HepG2 (cell line): ENCODE measurements around the gene SNRNP48. TPM values are rescaled to one million over a fixed set of nuclear protein-coding genes. Genes with fewer than 3 reads are reported as not detected.

Source experiments
- E2F1 ChIP-seq: sonication (generic); formaldehyde crosslinking; IDR thresholded peaks from 2 replicates; pipeline ENCODE4 v1.5.0; 2020; ENCODE audit warnings: missing genetic modification reagents
- IKZF4 ChIP-seq: sonication (generic); formaldehyde crosslinking; IDR thresholded peaks from 2 replicates; pipeline ENCODE4 v1.5.1; 2020; ENCODE audit warnings: borderline replicate concordance, mild to moderate bottlenecking, low read depth, missing genetic modification reagents; ENCODE audit errors: not compliant biosample characterization
- JUND ChIP-seq: sonication (generic); formaldehyde crosslinking; IDR thresholded peaks from 2 replicates; pipeline ENCODE4 v1.8.0; 2022; ENCODE audit warnings: mild to moderate bottlenecking, missing genetic modification reagents
- MEF2D ChIP-seq: sonication (generic); formaldehyde crosslinking; IDR thresholded peaks from 2 replicates; pipeline ENCODE4 v1.5.1; 2020; ENCODE audit warnings: mild to moderate bottlenecking, missing genetic modification reagents
- MLX ChIP-seq: IDR thresholded peaks from 2 replicates; pipeline ENCODE4 v1.6.1; 2016
- MXD1 ChIP-seq: sonication (generic); formaldehyde crosslinking; IDR thresholded peaks from 2 replicates; pipeline ENCODE4 v1.4.0; 2020; ENCODE audit warnings: mild to moderate bottlenecking, missing genetic modification reagents
- MYNN ChIP-seq: sonication (generic); formaldehyde crosslinking; IDR thresholded peaks from 2 replicates; pipeline ENCODE4 v1.4.0; 2020; ENCODE audit warnings: mild to moderate bottlenecking, low read depth, missing genetic modification reagents
- NCOA1 ChIP-seq: sonication (generic); formaldehyde crosslinking; IDR thresholded peaks from 2 replicates; pipeline ENCODE4 v1.9.0; 2021; ENCODE audit warnings: missing genetic modification reagents
- NFATC3 ChIP-seq: sonication (generic); formaldehyde crosslinking; IDR thresholded peaks from 2 replicates; pipeline ENCODE4 v1.5.1; 2020; ENCODE audit warnings: mild to moderate bottlenecking, missing genetic modification reagents
- NFKB2 ChIP-seq: sonication (generic); formaldehyde crosslinking; IDR thresholded peaks from 2 replicates; pipeline ENCODE4 v1.4.0; 2020; ENCODE audit warnings: missing genetic modification reagents, borderline replicate concordance
- NRL ChIP-seq: sonication (generic); formaldehyde crosslinking; IDR thresholded peaks from 2 replicates; pipeline ENCODE4 v1.5.0; 2020; ENCODE audit warnings: missing genetic modification reagents, mild to moderate bottlenecking, moderate library complexity, borderline replicate concordance
- POGZ ChIP-seq: sonication (generic); formaldehyde crosslinking; IDR thresholded peaks from 2 replicates; pipeline ENCODE4 v1.4.0; 2020; ENCODE audit warnings: mild to moderate bottlenecking, missing genetic modification reagents
- RBM22 ChIP-seq: fragments of 200-400 bp; formaldehyde crosslinking; optimal IDR thresholded peaks from 2 replicates; pipeline ENCODE3; 2017; ENCODE audit warnings: mild to moderate bottlenecking, low read length, moderate library complexity
- REPIN1 ChIP-seq: sonication (generic); formaldehyde crosslinking; IDR thresholded peaks from 2 replicates; pipeline ENCODE4 v1.8.0; 2022; ENCODE audit warnings: missing genetic modification reagents, low read depth, mild to moderate bottlenecking, borderline replicate concordance
- SMARCC2 ChIP-seq: fragments of 450-650 bp; IDR thresholded peaks from 2 replicates; pipeline ENCODE4 v1.6.1; 2017; ENCODE audit warnings: antibody characterized with exemption, mild to moderate bottlenecking
- SMYD3 ChIP-seq: sonication (generic); formaldehyde crosslinking; IDR thresholded peaks from 2 replicates; pipeline ENCODE4 v1.8.1; 2023; ENCODE audit warnings: mild to moderate bottlenecking, missing genetic modification reagents
- SNAPC2 ChIP-seq: sonication (generic); formaldehyde crosslinking; IDR thresholded peaks from 2 replicates; pipeline ENCODE4 v1.8.1; 2022; ENCODE audit warnings: mild to moderate bottlenecking, missing genetic modification reagents
- SRY ChIP-seq: sonication (generic); formaldehyde crosslinking; IDR thresholded peaks from 2 replicates; pipeline ENCODE4 v1.8.0; 2022; ENCODE audit warnings: mild to moderate bottlenecking, missing genetic modification reagents
- TRIM24 ChIP-seq: sonication (generic); formaldehyde crosslinking; IDR thresholded peaks from 2 replicates; pipeline ENCODE4 v1.8.0; 2022; ENCODE audit warnings: mild to moderate bottlenecking, missing genetic modification reagents
- U2AF2 ChIP-seq: fragments of 200-400 bp; formaldehyde crosslinking; IDR thresholded peaks from 2 replicates; pipeline ENCODE4 v1.6.1; 2017; ENCODE audit warnings: low read depth, mild to moderate bottlenecking, low read length
- ZFAT ChIP-seq: sonication (generic); formaldehyde crosslinking; conservative IDR thresholded peaks from 2 replicates; pipeline ENCODE4 v1.8.1; 2023; ENCODE audit warnings: missing genetic modification reagents, inconsistent platforms
- ZNF121 ChIP-seq: sonication (generic); formaldehyde crosslinking; IDR thresholded peaks from 2 replicates; pipeline ENCODE4 v1.5.0; 2020; ENCODE audit warnings: mild to moderate bottlenecking, missing genetic modification reagents
- ZNF276 ChIP-seq: sonication (generic); formaldehyde crosslinking; IDR thresholded peaks from 2 replicates; pipeline ENCODE4 v1.4.0; 2020; ENCODE audit warnings: mild to moderate bottlenecking, low read depth, missing genetic modification reagents
- ZNF563 ChIP-seq: sonication (generic); formaldehyde crosslinking; IDR thresholded peaks from 2 replicates; pipeline ENCODE4 v1.8.0; 2022; ENCODE audit warnings: mild to moderate bottlenecking, moderate library complexity, missing genetic modification reagents
- ZNF589 ChIP-seq: sonication (generic); formaldehyde crosslinking; conservative IDR thresholded peaks from 2 replicates; pipeline ENCODE4 v1.8.0; 2022; ENCODE audit warnings: mild to moderate bottlenecking, moderate library complexity, missing genetic modification reagents
- ZNF749 ChIP-seq: sonication (generic); formaldehyde crosslinking; IDR thresholded peaks from 2 replicates; pipeline ENCODE4 v1.8.0; 2022; ENCODE audit warnings: mild to moderate bottlenecking, missing genetic modification reagents, moderate library complexity, borderline replicate concordance
- ZNF777 ChIP-seq: sonication (generic); formaldehyde crosslinking; IDR thresholded peaks from 2 replicates; pipeline ENCODE4 v1.4.0; 2020; ENCODE audit warnings: missing genetic modification reagents
- polyA plus RNA-seq, 8 experiments: library from polyadenylated mRNA; depleted of rRNA in 3 of 8; stranded (reverse) in 7 of 8; unstranded in 1 of 8; fragments of >200 nt; fragmentation: Illumina TruSeq in 4 of 8; extraction: Trizol in 4 of 8; gene quantifications; 2 replicates each; pipeline versions ENCODE4 v1.2.1 to v1.2.3, GENCODE V29; 2011 to 2016; ENCODE audit warnings: low read depth in 4 of 8, missing spikeins in 1 of 8, mixed read lengths in 1 of 8; ENCODE audit not compliant: insufficient read depth in 1 of 8
- total RNA-seq, 5 experiments: library from RNA; depleted of rRNA; stranded (reverse); fragments of >200 nt; fragmentation: Illumina TruSeq; extraction: Trizol; gene quantifications; 2 replicates each; pipeline ENCODE4 v1.2.3, GENCODE V29; 2016; ENCODE audit warnings: low read depth in 1 of 5

The SNRNP48 gene
- total and polyA plus RNA-seq, 2 of the 13 experiments (the other 11 are each of a cell fraction or from before 2014, with no cell fraction given) = 17.5 to 47.5 TPM

GRCh38 chr6:7561153-7561964 is 28.6 kb upstream of the SNRNP48 start (continued):
- TF ChIP-seq MLX (CRISPR knock-in tag) = peak; percentile 91
- TF ChIP-seq ZNF749 (CRISPR knock-in tag) = peak; percentile 73; the same call in 1 of the 2 replicates
- peak; percentile 93; the same call in 1 of the 2 replicates for TF ChIP-seq MEF2D (CRISPR knock-in tag)
- TF ChIP-seq U2AF2 = no peak
- TF ChIP-seq MYNN = no peak
- TF ChIP-seq REPIN1 (CRISPR knock-in tag) = peak; percentile 88
- no peak; the same call in 1 of the 2 replicates for TF ChIP-seq SMARCC2
- peak; percentile 48; the same call in 1 of the 2 replicates for TF ChIP-seq NRL (CRISPR knock-in tag)
- peak; percentile 39; the same call in 1 of the 2 replicates for TF ChIP-seq NFKB2 (CRISPR knock-in tag)
- TF ChIP-seq SMYD3 (CRISPR knock-in tag) = no peak; the same call in 1 of the 2 replicates
- 0 out of 2 replicates have a peak, but pooled peaks have one; percentile 43 for TF ChIP-seq TRIM24 (CRISPR knock-in tag)
- TF ChIP-seq E2F1 (CRISPR knock-in tag) = no peak
- peak; percentile 92 for TF ChIP-seq ZNF276 (CRISPR knock-in tag)
- no peak; the same call in 1 of the 2 replicates for TF ChIP-seq ZNF777 (CRISPR knock-in tag)
- no peak for TF ChIP-seq ZFAT
- peak; percentile 82 for TF ChIP-seq JUND (CRISPR knock-in tag)
- peak; percentile 95; the same call in 1 of the 2 replicates for TF ChIP-seq ZNF589 (CRISPR knock-in tag)
- TF ChIP-seq NCOA1 (CRISPR knock-in tag) = peak; percentile 57; the same call in 1 of the 2 replicates
- TF ChIP-seq POGZ = peak; percentile 95
- TF ChIP-seq SNAPC2 (CRISPR knock-in tag) = peak; percentile 96; the same call in 1 of the 2 replicates
- TF ChIP-seq ZNF121 (CRISPR knock-in tag) = no peak
- peak; percentile 64; the same call in 1 of the 2 replicates for TF ChIP-seq NFATC3 (CRISPR knock-in tag)
- no peak for TF ChIP-seq IKZF4
- peak; percentile 61; the same call in 1 of the 2 replicates for TF ChIP-seq ZNF563 (CRISPR knock-in tag)
- peak; percentile 56 for TF ChIP-seq MXD1
- TF ChIP-seq RBM22 = peak; percentile 81
- no peak for TF ChIP-seq SRY (CRISPR knock-in tag)
